ENCODE measurements around the gene UHRF2.
A peak's percentile ranks its signal among the peaks of the same experiment; 100 is the strongest.
"Not testable (repeated sequence)": the region's sequence is repeated elsewhere in the genome, so short reads cannot be mapped to it uniquely, and the experiment has no call there.

The UHRF2 gene

DNA sequence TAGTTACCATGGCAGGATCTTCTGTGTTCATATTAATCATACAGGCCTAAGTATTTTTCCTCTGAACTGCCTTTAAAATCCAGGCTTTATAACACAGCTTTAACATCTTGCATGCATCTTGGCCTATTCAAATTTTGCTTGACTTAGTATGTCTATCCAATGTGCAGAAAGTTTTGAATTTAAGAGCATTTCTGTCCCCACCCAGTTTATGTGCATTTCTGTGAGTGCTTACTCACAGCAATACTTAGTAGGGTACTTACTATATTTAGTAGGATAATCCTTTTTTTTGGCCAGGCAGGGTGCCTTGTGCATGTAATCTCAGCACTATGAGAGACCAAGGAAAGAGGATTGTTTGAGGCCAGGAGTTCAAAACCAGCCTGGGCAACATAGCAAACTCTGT is 18.0 kb downstream of the UHRF2 start:
- DNase-seq = no peak

DNA sequence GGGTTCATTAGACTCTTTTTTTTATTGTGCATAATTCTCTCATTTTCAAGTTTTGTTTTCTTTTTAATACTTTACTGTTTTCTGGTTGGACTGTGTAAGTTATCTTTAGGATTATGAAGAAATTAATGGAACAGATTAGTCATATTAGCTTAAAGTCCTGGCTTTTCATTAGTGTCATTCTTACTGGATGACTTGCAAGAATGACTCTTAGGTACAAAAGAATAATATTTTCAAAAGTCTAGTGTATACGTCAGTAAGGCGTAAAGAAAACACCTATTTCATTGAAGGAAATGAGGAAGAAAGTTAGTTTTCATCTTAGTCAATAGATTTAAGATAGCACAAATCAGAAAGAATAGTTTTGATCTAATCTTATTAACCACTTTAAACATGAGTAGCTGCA is 20.4 kb downstream of the UHRF2 start:
- DNase-seq = no peak

DNA sequence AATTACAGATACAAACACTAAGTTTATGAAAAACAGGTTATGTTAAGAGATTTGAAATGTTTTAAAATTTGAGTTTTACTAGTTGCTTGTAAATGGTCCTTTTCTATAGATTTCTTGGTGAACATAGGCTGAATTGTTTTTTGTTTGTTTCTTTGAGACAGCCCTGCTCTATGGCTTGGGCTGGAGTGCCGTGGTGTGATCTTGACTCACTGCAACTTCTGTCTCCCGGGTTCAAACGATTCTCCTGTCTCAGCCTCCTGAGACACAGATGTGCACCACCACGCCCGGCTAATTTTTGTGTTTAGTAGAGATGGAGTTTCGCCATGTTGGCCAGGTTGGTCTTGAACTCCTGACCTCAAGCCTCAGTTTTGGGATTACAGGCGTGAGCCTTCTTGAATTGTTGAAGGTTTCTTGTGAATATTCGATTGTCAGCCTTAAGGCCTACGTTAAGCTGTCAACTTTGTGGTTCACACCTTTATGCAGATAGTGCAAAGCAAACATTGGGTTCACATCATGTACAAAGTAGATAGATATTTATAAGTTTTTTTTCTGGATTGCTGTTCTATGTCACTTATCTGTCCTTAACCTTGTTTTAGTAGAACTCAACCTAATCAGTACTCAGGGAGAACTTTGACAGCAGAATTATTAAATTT is 26.2 kb downstream of the UHRF2 start:
- no peak for DNase-seq

DNA sequence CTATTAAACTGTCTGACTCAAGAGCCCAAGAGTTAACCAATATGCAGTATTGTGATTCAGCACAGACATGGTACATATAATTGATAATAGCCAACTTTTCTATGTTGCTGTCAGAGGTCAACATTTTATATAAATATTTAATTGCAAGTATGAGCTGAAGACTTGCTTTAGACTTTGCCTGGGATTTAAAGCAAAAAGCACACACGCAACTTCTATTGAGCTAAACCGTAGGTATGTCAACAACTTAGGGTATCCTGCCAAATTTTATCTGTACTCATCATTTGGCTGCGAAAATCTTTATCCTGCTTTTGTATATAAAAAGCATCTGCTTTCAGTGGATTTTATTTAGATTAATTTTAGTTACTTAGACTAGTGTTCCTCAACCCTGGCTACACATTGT is 27.4 kb downstream of the UHRF2 start:
- DNase-seq = no peak

DNA sequence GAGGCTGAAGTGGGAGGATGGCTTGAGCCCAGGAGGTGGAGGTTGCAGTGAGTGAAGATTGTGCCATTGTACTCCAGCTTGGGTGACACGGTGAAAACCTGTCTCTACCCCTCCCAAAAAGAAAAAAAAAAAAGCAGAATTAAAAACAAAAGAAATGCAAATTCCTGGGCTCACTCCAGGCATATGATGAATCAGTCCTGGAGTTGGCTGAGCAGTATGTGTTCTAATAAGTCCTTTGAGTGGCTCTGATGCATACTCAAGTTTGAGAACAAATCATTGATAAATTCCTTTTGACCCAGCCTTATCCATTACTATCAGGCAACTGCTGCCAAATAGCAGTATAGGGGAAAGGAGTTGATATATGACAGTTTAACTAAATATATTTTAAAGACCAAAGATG is 28.3 kb downstream of the UHRF2 start:
- DNase-seq = no peak

DNA sequence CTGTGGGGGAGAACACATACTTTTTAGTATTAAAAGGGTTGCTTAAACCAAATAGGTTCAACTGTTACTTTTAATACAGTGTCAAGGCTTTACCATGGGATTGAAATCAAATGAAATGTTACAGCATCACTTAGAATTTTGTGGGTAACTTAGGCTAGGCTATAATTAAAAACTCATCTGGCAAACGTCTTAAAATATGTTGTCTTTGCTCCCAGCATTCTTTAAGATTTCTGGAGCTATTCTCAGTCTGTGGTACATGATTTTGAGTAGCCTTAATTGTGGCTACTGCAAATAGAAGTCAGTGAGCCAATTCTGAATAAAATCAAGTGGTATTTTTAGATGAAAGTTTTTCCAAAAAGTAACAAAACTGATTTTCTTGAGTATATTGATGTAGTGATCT is 30.7 kb downstream of the UHRF2 start:
- no peak for DNase-seq

DNA sequence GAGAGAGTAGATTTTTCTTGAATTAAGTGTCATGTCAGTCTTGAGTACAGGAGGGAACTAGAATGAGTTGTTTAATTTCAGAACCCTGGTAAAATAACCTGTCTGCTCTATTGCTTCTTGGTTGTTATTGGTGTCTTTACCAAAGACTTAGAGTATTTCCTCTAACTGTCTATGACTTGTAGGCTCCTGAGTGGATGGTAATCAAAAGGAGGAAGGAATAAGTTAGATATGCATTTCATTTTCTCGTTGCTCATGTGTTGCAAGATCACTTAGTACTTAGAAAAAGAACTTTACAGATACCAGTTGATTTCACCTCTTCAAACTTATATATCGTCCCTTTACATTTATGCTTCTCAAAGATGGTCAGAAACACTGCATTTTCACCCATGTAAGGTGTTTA is 31.1 kb downstream of the UHRF2 start:
- no peak for DNase-seq

DNA sequence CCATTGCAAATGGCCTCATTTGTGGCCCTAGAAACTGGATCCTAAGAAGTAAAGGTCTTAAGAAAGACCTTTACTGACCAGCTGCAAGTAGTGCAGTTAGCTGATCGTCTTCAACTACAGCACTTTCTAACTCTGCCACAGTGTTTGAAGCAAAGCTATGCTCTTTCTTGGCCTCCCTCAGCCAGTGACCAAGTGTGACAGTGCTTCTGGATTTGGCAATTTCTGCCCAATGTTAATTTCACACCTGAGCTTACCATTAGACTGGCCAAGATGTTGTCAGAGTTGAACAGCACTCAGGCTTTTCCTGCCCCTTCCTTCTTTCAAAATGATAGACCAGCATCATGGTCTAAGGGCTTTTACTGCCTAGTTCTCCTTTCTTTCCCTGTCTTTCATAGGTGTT is 36.1 kb downstream of the UHRF2 start:
- DNase-seq = no peak

DNA sequence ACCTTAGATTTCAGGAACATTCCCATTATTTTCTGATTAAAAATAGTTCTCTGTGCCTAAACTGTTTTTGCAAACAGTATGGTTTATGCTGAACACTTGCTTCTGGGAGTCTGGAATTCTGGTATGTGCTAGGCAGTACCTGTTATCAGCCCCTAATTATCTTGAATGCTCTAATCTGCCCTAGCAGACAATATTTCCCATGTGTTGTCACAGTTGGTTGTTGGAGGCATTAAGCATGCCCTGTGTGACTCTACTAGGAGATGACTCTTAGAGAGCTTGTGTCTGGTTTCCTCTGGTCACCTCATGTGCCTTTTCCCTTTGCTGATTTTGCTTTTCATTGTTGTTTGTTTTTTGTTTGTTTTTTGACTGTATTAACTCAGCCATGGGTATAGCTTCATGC is 36.6 kb downstream of the UHRF2 start:
- DNase-seq = peak; percentile 7

DNA sequence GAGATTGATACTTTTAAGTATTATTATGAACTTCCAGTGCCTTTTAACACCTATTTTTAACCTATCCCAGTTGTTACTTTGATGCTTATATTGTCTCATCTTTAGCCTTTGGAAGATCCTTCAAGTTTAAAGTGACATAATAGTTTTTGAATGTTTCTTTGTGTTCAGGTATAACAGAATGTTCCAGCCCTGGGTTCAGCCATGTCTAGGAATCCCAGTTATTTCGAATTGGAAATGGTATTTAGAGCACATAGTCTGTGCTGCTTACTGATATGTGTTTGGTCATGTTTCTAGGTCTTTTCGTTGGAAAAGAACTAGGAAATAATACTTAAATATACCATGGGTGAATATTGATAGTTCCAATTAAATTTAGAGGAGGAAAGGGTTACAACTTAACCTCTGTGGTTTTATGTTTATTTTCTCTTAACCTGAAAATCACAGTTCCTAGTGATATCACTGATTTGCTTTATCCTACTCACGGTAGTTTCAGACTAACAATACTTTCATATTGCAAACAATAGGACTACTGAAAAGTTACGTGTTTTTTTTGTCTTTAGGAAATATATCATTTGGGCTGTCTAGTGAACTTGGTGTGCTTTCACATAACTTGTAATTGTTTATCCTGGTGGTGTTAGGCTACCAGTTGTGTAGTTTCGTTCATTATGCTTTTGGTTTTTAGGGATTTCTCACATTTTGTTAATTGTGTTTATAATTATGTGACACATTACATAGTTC is 37.8 kb downstream of the UHRF2 start:
- DNase-seq = no peak

DNA sequence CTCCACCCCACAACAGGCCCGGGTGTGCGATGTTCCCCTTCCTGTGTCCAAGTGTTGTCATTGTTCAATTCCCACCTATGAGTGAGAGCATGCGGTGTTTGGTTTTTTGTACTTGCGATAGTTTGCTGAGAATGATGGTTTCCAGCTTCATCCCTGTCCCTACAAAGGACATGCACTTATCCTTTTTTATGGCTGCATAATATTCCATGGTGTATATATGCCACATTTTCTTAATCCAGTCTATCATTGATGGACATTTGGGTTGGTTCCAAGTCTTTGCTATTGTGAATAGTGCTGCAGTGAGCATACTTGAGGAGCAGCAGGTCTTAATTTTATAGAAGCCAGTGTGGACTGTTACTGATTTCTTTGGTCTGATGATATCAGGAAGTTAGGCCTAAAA is 42.3 kb downstream of the UHRF2 start:
- DNase-seq = not testable (repeated sequence)

DNA sequence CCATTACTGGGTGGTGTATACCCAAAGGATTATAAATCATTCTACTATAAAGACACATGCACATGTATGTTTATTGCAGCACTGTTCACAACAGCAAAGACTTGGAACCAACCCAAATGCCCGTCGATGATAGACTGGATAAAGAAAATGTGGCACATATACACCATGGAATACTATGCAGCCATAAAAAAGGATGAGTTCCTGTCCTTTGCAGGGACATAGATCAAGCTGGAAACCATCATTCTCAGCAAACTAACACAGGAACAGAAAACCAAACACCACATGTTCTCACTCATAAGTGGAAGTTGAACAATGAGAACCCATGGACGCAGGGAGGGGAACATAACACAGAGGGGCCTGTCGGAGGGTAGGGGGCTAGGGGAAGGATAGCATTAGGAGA is 45.7 kb downstream of the UHRF2 start:
- not testable (repeated sequence) for DNase-seq

DNA sequence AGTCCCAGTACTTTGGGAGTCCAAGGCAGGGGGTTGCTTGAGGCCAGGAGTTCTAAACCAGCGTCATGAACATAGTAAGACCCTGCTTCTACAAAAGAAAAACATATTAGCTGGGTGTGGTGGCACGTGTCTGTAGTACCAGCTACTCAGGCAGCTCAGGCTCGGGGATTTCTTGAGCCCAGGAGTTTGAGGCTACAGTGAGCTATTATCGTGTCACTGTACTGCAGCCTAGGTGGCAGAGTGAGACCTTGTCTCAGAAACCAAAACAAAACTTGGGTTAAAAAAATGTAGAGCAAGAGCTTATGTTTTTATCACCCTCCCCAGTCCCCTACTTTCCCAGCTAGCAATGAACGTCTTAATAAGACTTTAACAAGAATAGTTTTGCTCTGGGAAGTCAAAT is 46.7 kb downstream of the UHRF2 start:
- DNase-seq = no peak

DNA sequence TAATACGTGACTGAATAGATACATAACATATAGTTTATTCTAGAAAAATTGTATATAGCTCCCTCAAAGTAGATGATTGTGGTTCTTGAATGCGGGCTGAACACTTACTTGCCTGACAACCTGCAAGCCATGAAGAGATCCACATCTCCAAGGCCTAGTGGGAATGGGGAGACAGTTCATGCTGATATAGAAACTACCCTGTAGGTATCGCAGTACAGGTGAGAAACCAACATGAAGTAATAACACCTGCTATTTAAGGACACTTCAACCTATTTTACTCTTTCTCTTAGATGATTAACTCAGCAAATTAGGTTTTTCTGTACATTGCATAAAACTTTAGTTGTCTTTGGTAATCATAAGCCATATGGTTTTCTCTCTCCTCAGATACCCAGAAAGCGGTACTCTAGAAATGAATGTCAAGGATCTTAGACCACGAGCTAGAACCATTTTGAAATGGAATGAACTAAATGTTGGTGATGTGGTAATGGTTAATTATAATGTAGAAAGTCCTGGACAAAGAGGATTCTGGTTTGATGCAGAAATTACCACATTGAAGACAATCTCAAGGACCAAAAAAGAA is 47.3 kb downstream of the UHRF2 start:
- DNase-seq = no peak

DNA sequence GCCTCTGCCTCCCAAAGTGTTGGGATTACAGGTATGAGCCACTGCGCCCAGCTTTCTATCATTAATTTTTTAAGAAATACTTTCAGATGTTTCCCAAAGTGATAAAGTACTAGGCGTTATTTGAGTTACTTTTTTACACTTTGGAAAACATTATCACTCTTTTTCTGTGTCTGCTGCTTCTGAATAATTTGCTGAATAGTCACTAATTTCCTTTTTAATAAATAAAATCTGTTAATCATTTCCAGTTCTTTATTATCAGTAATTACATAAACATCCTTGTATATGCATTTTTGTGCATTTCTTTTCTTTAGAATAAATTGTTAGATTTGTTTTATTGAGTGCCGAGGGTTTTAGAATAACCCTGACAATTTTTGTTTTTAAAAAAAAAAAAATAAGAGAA is 48.6 kb downstream of the UHRF2 start:
- DNase-seq = no peak

DNA sequence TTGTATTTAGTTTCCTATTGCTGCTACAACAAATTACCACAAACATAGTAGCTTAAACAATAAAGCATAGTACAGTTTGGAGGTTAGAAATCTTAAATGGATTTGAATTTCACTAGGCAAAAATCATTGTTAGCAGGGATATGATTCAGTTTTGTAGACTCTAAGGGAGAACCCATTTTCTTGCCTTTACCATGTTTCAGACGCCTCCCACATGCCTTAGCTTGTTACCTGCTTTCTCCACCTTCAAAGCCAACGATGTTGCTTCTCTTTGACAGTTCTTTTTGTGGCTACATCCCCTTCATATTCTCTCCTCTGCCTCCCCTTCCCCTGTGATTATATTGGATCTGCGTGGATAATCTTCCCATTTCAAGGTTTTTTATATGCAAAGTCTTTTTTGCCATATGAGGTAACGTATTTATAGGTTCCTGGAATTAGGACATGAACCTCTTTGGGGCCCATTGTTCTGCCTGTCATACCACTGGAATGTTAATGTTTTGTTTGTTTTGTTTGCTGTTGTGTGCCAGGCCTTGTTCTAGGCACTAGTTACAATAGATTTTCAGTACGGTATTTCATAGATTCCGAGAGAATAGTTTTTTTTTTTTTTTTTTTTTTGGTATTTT is 54.1 kb downstream of the UHRF2 start:
- DNase-seq = no peak

DNA sequence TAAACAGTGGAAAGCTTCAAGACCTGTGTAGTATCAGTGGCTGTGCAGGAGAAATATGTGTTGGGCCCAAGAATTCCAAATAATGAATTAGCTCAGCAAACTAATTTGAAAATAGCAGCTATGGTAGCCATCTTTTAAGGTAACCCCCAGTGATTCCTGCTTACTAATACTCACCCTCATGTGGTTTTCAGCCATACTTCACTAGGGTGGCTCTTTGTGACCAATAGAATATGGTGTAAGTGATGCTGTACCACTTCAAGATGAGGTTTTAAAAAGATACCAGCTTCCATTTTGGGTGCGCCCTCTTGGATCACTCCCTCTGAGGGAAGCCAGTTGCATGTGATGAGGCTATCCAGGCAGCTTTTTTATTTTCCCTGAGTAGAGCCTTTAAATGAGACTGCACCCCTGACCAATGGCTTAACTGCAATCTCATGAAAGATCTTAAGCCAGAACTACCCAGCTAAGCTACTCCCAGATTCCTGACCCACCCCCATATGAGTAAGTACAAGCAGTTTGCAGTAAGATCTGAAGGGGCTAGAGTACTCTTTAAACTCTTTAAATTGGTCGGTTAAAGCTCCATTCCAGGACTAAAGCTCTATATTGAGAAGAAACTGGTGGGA is 58.3 kb downstream of the UHRF2 start:
- DNase-seq = no peak

DNA sequence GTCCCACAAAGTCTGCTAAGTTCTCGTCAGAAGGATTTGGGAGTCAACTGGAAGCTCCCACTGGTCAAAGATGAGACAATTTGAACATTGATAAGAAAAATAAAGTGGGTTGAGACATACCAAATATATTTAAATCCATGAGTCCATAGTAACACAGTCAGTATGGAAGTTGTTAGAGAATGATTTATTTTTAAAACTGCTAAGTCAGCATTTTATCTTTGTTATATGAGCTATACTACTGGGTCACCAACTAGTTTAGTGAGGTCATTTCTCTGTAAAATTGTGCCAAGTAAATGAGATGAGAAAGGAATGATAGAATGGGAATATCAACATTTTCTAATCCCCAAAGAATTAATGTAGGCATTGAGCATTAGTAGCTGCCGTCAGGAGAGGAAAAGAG is 60.2 kb downstream of the UHRF2 start:
- DNase-seq = no peak

DNA sequence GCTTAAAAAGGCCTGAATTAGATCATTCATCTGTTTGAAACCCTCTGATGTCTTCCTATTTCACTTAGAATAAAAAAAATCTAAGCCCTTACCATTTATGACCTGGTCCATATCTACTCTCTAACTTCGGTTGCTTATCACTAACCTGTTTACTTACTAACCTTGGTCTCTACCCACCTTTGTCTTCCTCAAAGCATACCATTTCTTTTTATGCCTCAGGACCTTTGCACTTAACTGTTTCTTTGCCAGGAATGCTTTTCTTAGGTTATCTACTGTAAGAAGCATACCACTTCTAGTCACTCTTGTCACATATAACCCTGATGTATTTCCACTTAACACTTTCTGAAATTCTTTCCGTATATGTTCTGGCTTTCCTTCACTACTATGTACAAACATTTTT is 67.0 kb downstream of the UHRF2 start:
- DNase-seq = no peak

DNA sequence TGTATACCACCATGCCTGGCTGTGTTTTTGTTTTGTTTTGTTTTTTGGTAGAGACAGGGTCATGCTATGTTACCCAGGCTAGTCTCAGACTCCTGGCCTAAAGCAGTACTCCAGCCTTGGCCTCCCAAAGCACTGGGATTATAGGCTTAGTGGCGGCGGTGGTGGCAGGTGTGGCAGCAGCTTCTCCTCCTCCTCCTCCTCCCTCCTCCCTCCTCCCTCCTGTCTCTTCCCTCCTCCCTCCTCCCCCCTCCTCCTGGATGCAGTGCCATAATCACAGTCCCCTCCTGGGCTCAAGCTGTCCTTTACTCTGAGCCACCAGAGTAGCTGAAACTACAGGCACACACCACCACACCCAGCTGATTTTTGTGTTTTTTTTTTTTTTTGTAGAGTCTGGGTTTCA is 71.2 kb downstream of the UHRF2 start:
- DNase-seq = peak; percentile 19

DNA sequence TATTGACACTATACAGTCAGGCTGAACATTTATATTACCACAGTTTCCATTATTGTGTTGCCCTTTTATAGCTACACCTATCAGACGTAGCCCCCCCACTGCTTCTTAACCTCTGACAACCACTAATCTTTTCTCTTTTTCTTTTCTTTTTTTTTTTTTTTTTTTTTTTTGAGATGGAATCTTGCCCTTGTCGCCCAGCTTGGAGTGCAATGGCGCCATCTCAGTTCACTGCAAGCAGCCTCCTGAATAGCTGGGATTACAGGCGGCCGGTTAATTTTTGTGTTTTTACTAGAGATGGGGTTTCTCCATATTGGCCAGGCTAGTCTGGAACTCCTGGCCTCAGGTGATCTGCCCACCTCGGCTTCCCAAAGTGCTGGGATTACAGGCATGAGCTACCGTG is 75.4 kb downstream of the UHRF2 start:
- no peak for DNase-seq

DNA sequence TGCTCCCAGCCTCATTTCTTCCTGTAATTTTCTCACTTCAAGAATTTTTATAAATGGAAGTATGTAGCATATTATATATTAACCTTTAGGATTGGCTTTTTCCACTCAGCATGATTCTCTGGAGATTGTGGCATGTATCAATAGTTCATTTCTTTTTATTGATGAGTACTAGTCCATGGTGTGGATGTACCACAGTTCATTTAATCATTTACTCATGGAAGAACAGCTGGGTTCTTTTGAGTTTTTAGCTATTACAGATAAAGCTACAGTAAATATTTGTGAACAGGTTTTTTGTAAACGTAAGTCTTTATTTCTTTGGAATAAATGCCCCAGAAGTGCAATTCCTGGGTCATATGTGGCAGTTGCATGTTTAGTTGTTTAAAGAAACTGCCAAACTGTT is 76.1 kb downstream of the UHRF2 start:
- no peak for DNase-seq

DNA sequence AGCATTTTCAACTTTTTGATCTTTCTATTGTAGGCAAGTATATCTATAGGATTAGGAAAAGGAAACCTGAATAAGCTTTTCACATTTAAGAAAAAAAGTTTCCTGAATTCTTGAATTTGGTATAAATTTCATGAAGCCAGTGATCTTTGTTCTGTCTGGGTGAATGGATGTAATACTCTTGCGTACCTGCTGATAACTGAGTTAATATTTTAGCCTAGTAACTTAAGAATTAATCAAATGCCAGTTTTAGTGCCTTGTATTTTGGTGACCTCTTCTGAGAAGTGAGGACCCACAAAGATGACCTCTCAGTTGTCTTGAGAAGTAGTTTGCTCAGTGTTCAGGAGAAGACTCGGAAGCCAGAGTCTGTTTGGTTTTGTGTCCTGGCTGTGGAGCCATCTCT is 77.9 kb downstream of the UHRF2 start:
- no peak for DNase-seq

DNA sequence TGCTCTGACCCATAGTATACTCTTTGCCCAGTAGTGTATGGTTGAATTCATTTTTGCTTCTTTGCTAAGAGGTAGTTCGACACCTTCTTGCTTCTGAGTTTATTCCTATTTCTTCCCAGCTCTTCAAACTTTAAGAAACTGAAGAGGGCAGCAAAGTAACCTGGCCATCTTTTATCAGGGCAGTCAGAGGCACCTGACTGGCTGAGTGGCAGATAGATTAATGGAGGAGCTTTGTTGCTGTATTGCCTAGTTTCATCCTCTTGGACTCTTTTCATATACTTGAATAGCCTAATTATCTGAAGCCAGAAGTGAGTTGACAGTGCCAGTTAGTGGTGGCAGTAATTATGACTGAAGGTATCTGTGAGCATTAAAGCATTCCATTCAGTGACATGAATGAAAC is 82.5 kb downstream of the UHRF2 start:
- peak; percentile 15 for DNase-seq

Measured in NCI-H69 (cell line).